Panc1 (cell line): ENCODE measurements around the gene EID2. TPM values are rescaled to one million over a fixed set of nuclear protein-coding genes. Genes with fewer than 3 reads are reported as not detected.

ENCODE experiments used
- ATAC-seq: fragments of 200-7000 bp; cut with Tn5 transposase; 2 replicates; pipeline ENCODE4 v1.9.1; 2020; ENCODE audit warnings: mild to moderate bottlenecking, moderate library complexity
- BruUV-seq: library from RNA; stranded (reverse); fragments of 400-500 nt; replicated peaks from 2 replicates; lab custom pipeline; 2021; lab: Mats Ljungman, UMichigan
- CTCF ChIA-PET: fragments of 300-600 bp; sonication (Branson Sonifier 250); formaldehyde crosslinking; loops from one replicate; lab custom pipeline; 2022; ENCODE audit warnings: antibody characterized with exemption; lab: Charles Lee
- POLR2A ChIA-PET: fragments of 300-600 bp; sonication (Branson Sonifier 250); formaldehyde crosslinking; loops from one replicate; lab custom pipeline; 2022; ENCODE audit warnings: antibody characterized with exemption; lab: Charles Lee
- DNase-seq: peaks from one replicate; pipeline ENCODE4 v3.0.0-alpha.2; 2010; ENCODE audit warnings: low read depth, low spot score
- H3K27ac ChIP-seq: 2 replicates; pipeline ENCODE4 v1.5.1; 2011; ENCODE audit warnings: mild to moderate bottlenecking, low read length, inconsistent platforms
- H3K27me3 ChIP-seq: fragments of 200-500 bp; sonication (Bioruptor generic); 2 replicates; pipeline ENCODE4 v1.6.0; 2014; ENCODE audit warnings: low read length, inconsistent platforms; ENCODE audit not compliant: control insufficient read depth, insufficient read depth
- H3K36me3 ChIP-seq: fragments of 200-500 bp; sonication (Bioruptor generic); 2 replicates; pipeline ENCODE4 v1.5.1; 2014; ENCODE audit warnings: inconsistent platforms, mild to moderate bottlenecking, low read length, moderate library complexity; ENCODE audit not compliant: control insufficient read depth, insufficient read depth
- H3K4me1 ChIP-seq: 2 replicates; pipeline ENCODE4 v1.5.1; 2011; ENCODE audit warnings: inconsistent platforms, mild to moderate bottlenecking, low read length, moderate library complexity; ENCODE audit not compliant: control insufficient read depth, insufficient read depth
- H3K4me3 ChIP-seq, 2 experiments: 2 replicates each; pipeline ENCODE4 v1.5.1; 2011 to 2012; ENCODE audit warnings: low read depth in 2 of 2, low read length in 2 of 2, mild to moderate bottlenecking in 2 of 2, inconsistent platforms in 1 of 2, moderate library complexity in 1 of 2
- H3K9me3 ChIP-seq: fragments of 200-500 bp; sonication (Bioruptor generic); 2 replicates; pipeline ENCODE4 v1.5.1; 2014; ENCODE audit warnings: low read depth, mild to moderate bottlenecking, inconsistent platforms, low read length, moderate library complexity; ENCODE audit not compliant: control insufficient read depth, insufficient read depth
- CTCF ChIP-seq: fragments of 450-650 bp; IDR thresholded peaks from 2 replicates; pipeline ENCODE4 v1.5.1; 2017; ENCODE audit warnings: mild to moderate bottlenecking
- POLR2AphosphoS5 ChIP-seq: IDR thresholded peaks from 2 replicates; pipeline ENCODE4 v1.6.1; 2012; ENCODE audit warnings: mild to moderate bottlenecking, low read depth, low read length, moderate library complexity
- REST ChIP-seq, 2 experiments: IDR thresholded peaks; 2 replicates each; pipeline ENCODE4 v1.6.1; 2011 to 2012; ENCODE audit warnings: low read depth in 2 of 2, control low read depth in 1 of 2, low read length in 1 of 2, mild to moderate bottlenecking in 1 of 2, moderate library complexity in 1 of 2; ENCODE audit not compliant: insufficient read depth in 1 of 2
- SIN3A ChIP-seq: IDR thresholded peaks from 2 replicates; pipeline ENCODE4 v1.6.1; 2012; ENCODE audit warnings: low read depth, mild to moderate bottlenecking, low read length, moderate library complexity, borderline replicate concordance; ENCODE audit not compliant: insufficient read depth
- TCF7L2 ChIP-seq: IDR thresholded peaks from 2 replicates; pipeline ENCODE4 v1.6.1; 2011; ENCODE audit warnings: mild to moderate bottlenecking, low read depth, low read length, inconsistent platforms
- in situ Hi-C: cut with HindIII; loops from 2 replicates; pipeline ENCODE4 v1.10.0; 2016; ENCODE audit warnings: low sequenced_read_pairs, low pct_unique_long_range_greater_than_20kb
- intact Hi-C: fragments of 100-400 bp; cut with micrococcal nuclease; formaldehyde crosslinking; loops from one replicate; pipeline ENCODE4 v1.10.0; 2022; ENCODE audit not compliant: unreplicated experiment
- total RNA-seq: library from RNA; stranded (reverse); gene quantifications from one replicate; pipeline ENCODE4 v1.2.1, GENCODE V29; 2021; ENCODE audit not compliant: unreplicated experiment

Gene EID2
- total RNA-seq, 1 experiment from 2014 or later = 163 TPM

GRCh38 chr19:39518975-39519374, 21.0 kb downstream of the EID2 start:
- Histone ChIP-seq H3K27ac (peak overlapping the region; percentile 0), H3K4me3 (no peak overlapping the region), H3K9me3 (no peaks in the 10 kb centered on the region), H3K4me1 (peaks cover 26% of the 10 kb centered on the region), H3K27me3 (peaks cover 22% of the 10 kb centered on the region), H3K36me3 (no peaks in the 10 kb centered on the region)
- in situ Hi-C loops = no loop called here
- BruUV-seq = no TSS peak
- ATAC-seq = peak; percentile 17
- intact Hi-C loops = no loop called here
- ChIA-PET CTCF (interaction anchor here (0.5 to 3.9 kb wide), 19 partner anchors 8 to 823 kb away, joined by 3 to 49 read pairs (median 7); partner anchors contain the start of genes DLL3, EID2, EID2B and SUPT5H), POLR2A (interaction anchor here (0.5 to 3.5 kb wide), 14 partner anchors 9 to 625 kb away, joined by 3 to 43 read pairs (median 6); partner anchors contain the start of genes EID2, EID2B, RPS16 and TIMM50)
- TF ChIP-seq POLR2AphosphoS5 (no peak), SIN3A (no peak), CTCF (no peak), TCF7L2 (no peak), REST (IDR thresholded peaks at IDR 0.05; ENCODE audit: insufficient read depth in 1 of 2, low read depth in 2 of 2, low read length in 1 of 2) (no peak)
- DNase-seq = no peak

- TF ChIP-seq POLR2AphosphoS5 = no peak
- TF ChIP-seq SIN3A = no peak
- TF ChIP-seq REST (IDR thresholded peaks at IDR 0.05; ENCODE audit: insufficient read depth in 1 of 2, low read depth in 2 of 2, low read length in 1 of 2) = no peak
- no peak for TF ChIP-seq CTCF
- TF ChIP-seq TCF7L2 = no peak
- H3K4me1 ChIP-seq = peaks cover 26% of the 10 kb centered on the region
- intact Hi-C loops (no loop called here), in situ Hi-C loops (no loop called here)
- no peaks in the 10 kb centered on the region for H3K36me3 ChIP-seq
- H3K27me3 ChIP-seq = peaks cover 23% of the 10 kb centered on the region
- H3K4me3 ChIP-seq = no peak overlapping the region
- no peaks in the 10 kb centered on the region for H3K9me3 ChIP-seq
- CTCF ChIA-PET = interaction anchor here (0.5 to 3.9 kb wide), 19 partner anchors 8 to 823 kb away, joined by 3 to 49 read pairs (median 6); partner anchors contain the start of genes DLL3, EID2, EID2B and RPS16
- DNase-seq = no peak
- peak; percentile 10 for ATAC-seq
- no TSS peak for BruUV-seq
- peak overlapping the region; percentile 0 for H3K27ac ChIP-seq
- POLR2A ChIA-PET = interaction anchor here (0.6 to 3.5 kb wide), 13 partner anchors 9 to 303 kb away, joined by 3 to 43 read pairs (median 6); partner anchors contain the start of genes EID2, EID2B, RPS16 and TIMM50
These were observed 21.5 kb downstream of the EID2 start for GRCh38 chr19:39518458-39518857.
